Osteocyte (in vitro differentiated cells): ENCODE results near the gene LTF. TPM values are rescaled to one million over a fixed set of nuclear protein-coding genes. Genes with fewer than 3 reads are reported as not detected.

Experiments
- DNase-seq: peaks from one replicate; pipeline ENCODE4 v3.0.0; 2021; ENCODE audit warnings: mixed read lengths; ENCODE audit not compliant: unreplicated experiment; ENCODE audit errors: extremely low spot score
- H3K27ac Mint-ChIP-seq: one replicate; pipeline ENCODE4 v1.8.0; 2021; ENCODE audit warnings: mild to moderate bottlenecking, mixed read lengths; ENCODE audit not compliant: unreplicated experiment
- H3K27me3 Mint-ChIP-seq: one replicate; pipeline ENCODE4 v1.8.0; 2021; ENCODE audit warnings: mixed read lengths; ENCODE audit not compliant: unreplicated experiment
- H3K36me3 Mint-ChIP-seq: one replicate; pipeline ENCODE4 v1.8.0; 2021; ENCODE audit warnings: mixed read lengths; ENCODE audit not compliant: unreplicated experiment
- H3K4me1 Mint-ChIP-seq: one replicate; pipeline ENCODE4 v1.8.0; 2021; ENCODE audit warnings: mixed read lengths; ENCODE audit not compliant: unreplicated experiment
- H3K4me3 Mint-ChIP-seq: one replicate; pipeline ENCODE4 v1.8.0; 2021; ENCODE audit warnings: mild to moderate bottlenecking, moderate library complexity, mixed read lengths; ENCODE audit not compliant: unreplicated experiment
- H3K9me3 Mint-ChIP-seq: one replicate; pipeline ENCODE4 v1.8.0; 2021; ENCODE audit warnings: mixed read lengths; ENCODE audit not compliant: unreplicated experiment
- CTCF ChIP-seq: fragments of 200-600 bp; sonication (generic); IDR thresholded peaks from 2 replicates; pipeline ENCODE4 v1.5.0; 2021; ENCODE audit warnings: antibody characterized with exemption, mild to moderate bottlenecking, moderate library complexity
- total RNA-seq: library from RNA; stranded (reverse); gene quantifications from 2 replicates; pipeline ENCODE4 v1.2.1, GENCODE V29; 2021

Gene LTF
- total RNA-seq, 1 donor from 2014 or later, result not detected

GRCh38 chr3:46479696-46480095, 15.0 kb upstream of the LTF start:
- Mint-ChIP-seq H3K36me3 (peaks cover 3% of the 10 kb centered on the region), H3K4me1 (no peaks in the 10 kb centered on the region), H3K9me3 (peaks cover 9% of the 10 kb centered on the region), H3K4me3 (no peak overlapping the region), H3K27me3 (peaks cover 60% of the 10 kb centered on the region), H3K27ac (no peak overlapping the region)
- TF ChIP-seq CTCF, result no peak
- DNase-seq, result no peak

- peaks cover 66% of the 10 kb centered on the region for H3K27me3 Mint-ChIP-seq
- H3K36me3 Mint-ChIP-seq, result peaks cover 3% of the 10 kb centered on the region
- H3K4me3 Mint-ChIP-seq, result no peak overlapping the region
- no peak for DNase-seq
- H3K27ac Mint-ChIP-seq, result no peak overlapping the region
- peaks cover 16% of the 10 kb centered on the region for H3K9me3 Mint-ChIP-seq
- no peaks in the 10 kb centered on the region for H3K4me1 Mint-ChIP-seq
- no peak for TF ChIP-seq CTCF
These were observed 14.3 kb upstream of the LTF start for GRCh38 chr3:46479021-46479420.

- DNase-seq, result no peak
- no peak for TF ChIP-seq CTCF
- peaks cover 17% of the 10 kb centered on the region for H3K9me3 Mint-ChIP-seq
- no peaks in the 10 kb centered on the region for H3K4me1 Mint-ChIP-seq
- H3K27me3 Mint-ChIP-seq, result peaks cover 72% of the 10 kb centered on the region
- no peak overlapping the region for H3K27ac Mint-ChIP-seq
- no peak overlapping the region for H3K4me3 Mint-ChIP-seq
- H3K36me3 Mint-ChIP-seq, result peaks cover 3% of the 10 kb centered on the region
These were observed 13.6 kb upstream of the LTF start for GRCh38 chr3:46478341-46478740.

- no peak overlapping the region for H3K4me3 Mint-ChIP-seq
- no peak for DNase-seq
- TF ChIP-seq CTCF, result no peak
- no peak overlapping the region for H3K27ac Mint-ChIP-seq
- H3K9me3 Mint-ChIP-seq, result peaks cover 17% of the 10 kb centered on the region
- peaks cover 3% of the 10 kb centered on the region for H3K36me3 Mint-ChIP-seq
- H3K27me3 Mint-ChIP-seq, result peaks cover 73% of the 10 kb centered on the region
- H3K4me1 Mint-ChIP-seq, result no peaks in the 10 kb centered on the region
These were observed 13.1 kb upstream of the LTF start for GRCh38 chr3:46477756-46478155.

- H3K27ac Mint-ChIP-seq, result no peak overlapping the region
- DNase-seq, result peak; percentile 19
- H3K9me3 Mint-ChIP-seq, result peaks cover 17% of the 10 kb centered on the region
- no peak overlapping the region for H3K4me3 Mint-ChIP-seq
- H3K27me3 Mint-ChIP-seq, result peaks cover 76% of the 10 kb centered on the region
- no peaks in the 10 kb centered on the region for H3K4me1 Mint-ChIP-seq
- TF ChIP-seq CTCF, result no peak
- peaks cover 3% of the 10 kb centered on the region for H3K36me3 Mint-ChIP-seq
These were observed 12.4 kb upstream of the LTF start for GRCh38 chr3:46477145-46477544.
